ENCODE data around the gene NUDT14.

NUDT14 gene

DNA sequence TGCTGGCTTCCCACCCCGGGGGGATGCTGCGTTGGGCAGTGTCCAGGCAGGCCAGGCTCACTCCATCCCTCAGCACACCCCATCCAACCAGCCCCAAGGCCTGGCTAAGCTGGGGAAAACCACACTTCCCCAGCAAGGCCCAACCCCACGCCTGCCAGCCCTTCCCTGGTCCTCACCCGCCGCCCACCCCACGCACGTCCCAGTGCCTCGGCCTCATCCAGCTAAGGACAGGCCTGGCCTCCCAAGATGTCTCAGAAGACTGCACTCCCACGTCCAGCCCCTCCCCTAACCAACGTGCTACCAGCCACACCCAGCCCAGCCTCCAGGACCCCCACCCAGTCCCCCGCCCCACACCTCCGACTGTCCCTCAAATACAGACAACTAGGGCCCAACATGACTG is 22.3 kb downstream of the NUDT14 start:
- DNase-seq (ENCODE audit: low read depth), result no peak

DNA sequence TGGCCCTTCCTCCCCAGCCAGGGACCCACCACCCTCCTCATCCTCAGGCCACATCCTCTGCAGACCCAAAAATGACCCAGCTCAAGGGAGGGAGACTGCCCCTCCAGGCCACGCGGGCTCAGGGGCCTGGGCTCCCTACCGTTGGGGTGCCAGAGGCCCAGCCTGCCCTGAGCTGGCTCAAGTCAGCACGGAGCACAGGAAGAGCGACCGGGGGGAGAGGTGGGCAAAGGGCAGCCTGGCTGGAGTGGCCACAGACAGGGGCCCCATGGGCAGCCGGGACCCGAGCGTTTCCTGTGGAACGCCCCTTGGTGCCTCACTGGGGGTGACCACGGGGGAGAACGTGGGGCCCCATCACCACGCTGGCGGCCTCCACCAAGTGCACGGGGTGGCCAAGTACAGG is 23.2 kb downstream of the NUDT14 start:
- no peak for DNase-seq (ENCODE audit: low read depth)

DNA sequence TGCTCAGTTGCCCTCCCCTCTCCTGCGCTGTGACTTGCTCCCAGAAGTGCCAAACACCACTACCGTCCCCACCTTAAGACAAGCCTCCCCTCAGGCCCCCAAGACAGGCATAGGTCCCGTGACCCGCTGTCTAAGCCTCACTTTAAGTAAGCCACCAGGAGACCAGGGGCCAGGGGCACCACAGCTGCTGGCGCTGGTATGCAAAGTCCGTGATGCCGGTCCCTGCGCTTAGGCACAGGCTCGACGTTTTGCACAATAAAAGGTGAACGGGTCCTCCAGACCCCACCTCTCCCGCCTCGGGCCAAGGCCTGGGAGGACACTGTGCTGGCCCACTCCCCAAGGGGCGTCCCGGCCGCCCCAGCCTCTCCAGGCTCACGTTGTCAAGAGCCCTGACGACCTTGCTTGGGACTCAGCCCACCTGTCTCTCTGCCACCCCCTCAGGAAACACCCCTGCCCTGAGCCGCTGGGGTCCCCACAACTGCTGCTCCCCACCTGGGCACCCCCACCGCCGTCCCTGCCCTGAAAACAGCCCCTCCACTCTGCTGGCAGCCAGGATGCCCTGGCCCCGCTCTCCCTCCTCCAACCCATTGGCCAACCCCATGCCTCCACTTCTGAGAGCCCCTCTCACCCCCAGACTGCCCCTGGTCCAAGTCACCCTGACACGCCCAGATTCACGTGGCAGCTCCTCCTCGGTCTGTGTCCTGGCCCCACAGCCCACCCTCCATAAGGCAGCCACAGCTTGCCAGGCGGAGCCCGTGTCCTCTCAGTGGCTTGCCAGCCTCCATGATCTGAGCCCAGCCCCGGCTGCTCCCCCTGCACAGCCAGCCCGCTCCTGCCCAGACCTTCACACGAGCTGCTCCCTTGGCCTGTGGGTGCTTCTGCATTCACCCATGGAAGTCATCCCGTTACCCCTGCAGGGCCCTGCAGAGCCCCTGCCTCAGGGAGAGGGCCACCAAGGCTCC is 24.4 kb downstream of the NUDT14 start:
- no peak for DNase-seq (ENCODE audit: low read depth)

DNA sequence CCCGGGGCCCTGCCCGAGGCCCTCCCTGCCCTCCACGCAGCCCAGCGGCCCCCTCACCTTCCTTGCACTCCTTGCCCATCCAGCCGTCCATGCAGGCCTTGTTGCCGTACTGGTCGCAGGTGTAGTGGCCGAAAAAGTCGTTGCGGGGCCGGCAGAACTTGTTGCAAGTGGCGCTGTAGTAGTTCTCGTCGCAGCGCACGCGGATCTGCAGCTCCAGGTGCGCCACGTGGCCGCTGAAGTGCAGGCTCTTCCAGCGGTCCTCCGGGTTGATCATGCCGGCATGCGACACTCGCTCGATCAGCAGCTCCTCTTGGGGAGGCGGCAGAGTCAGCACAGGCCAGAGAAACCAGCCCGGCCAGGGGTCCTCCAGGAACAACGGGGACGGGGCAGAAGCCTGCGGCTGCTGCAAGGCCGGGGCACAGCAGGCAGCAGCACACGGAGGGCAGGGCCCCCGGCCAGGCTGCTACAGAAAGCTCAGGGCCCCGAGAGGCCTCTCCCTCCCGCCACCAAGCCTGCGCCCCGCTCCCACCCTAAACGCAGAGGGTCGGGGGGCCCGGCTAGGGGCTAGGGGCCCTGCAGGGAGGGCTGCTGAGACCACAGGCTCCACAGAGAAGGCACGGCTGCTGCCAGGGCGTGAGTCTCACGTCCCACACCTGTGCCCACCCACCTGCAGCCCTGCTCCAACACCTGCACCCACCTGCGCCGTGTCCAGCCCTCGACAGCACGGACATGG is 25.3 kb downstream of the NUDT14 start:
- no peak for DNase-seq (ENCODE audit: low read depth)

DNA sequence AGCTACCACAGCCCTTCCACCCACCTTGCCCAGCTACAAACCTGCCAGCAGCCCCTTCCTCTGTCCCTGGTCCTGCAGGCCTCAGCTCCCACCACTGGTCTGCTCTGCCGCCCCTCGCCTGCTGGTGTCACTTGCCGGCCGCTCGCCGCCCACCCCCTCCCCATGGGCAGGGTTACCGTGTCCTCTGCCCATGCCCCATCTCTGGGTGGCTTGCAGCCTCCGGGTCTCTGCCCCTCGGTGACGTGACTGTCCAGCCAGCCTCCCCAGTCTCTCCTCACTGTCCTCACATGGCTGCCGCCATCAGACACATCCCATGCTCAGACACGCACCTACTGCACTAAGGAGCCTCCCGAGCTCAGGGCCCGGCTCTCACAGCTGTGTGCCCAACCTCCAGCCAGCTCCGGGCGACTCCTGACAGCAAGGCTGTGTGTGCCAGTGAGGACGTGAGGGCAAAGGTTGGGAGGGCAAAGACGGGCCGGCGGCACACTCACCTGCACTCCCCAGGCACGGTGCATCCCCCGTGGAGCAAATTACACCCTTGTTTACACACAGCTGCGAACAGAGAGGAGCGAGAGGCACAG is 26.0 kb downstream of the NUDT14 start:
- no peak for DNase-seq (ENCODE audit: low read depth)

DNA sequence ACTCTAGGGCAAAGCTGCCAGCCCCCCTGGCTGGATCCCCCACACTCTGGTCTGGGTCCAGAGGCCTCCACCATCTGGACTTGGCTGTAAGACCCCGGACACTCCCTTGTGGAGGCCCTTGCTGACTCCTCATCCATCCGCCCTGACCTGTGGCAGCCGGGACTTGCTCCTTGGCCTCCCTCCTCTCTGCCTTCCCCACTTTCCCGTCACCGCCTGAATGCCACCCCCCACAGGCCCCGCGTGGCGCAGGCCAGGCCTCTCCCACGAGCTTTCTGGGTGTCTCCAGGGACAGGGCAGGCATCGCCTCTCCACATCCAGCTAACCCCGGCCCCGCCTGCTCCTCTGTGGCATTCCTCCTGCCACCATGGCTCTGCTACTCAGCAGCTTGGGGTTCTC is 26.6 kb downstream of the NUDT14 start:
- no peak for DNase-seq (ENCODE audit: low read depth)

DNA sequence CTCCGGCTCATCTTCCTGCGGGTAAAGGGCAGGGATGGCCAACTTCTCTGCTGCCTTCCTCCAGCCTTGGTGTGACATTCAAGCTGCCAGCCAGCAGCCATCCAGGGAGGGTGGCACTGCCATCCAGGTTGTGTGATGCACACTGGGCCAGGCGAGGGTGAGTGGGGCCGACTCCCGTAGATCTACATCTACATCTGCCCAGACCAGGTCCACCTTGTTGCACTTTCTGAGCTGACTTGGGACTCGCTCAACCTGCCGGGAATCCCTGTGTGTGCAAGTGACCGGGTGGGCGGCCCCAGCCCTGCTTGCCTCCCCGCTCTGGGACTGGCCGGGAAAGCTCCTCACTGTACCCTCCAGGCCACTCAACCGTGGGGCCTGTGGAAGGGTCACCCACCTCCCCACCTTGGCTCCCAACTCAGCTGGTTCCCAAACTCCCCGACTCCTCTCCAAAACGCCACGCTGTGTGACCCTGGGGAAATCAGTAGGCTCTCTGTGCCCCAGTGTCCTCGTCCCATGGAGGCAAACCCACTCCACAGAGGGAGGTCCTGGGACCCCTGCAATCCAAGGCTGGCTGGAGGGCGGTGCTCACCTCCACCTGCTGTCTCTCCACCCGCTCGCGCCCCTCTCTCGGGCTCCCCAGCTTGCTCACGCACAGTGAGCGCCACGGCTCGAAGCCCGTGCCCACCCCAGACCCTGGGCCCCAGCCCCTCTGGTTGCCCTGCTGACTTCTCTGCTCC is 27.2 kb downstream of the NUDT14 start:
- no peak for DNase-seq (ENCODE audit: low read depth)

DNA sequence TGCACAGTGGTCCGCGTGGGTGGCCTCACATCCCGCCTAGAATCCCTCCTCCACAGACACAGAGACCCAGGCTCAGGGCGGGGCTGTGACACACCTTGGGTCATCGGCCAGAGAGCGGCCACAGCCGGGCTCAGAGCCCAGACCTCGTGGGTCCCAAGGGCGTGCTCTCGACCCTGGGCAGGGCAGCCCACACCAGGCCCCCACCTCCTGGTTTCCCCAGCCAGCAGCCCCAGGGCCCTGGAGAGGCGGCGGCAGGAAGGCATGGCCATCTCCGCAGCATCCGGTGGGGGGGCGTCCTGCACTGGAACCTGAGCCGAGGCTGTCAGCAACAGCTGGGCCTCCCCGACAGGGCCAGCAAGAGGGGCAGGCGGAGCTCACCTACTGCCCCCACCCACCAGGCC is 27.8 kb downstream of the NUDT14 start:
- no peak for DNase-seq (ENCODE audit: low read depth)

DNA sequence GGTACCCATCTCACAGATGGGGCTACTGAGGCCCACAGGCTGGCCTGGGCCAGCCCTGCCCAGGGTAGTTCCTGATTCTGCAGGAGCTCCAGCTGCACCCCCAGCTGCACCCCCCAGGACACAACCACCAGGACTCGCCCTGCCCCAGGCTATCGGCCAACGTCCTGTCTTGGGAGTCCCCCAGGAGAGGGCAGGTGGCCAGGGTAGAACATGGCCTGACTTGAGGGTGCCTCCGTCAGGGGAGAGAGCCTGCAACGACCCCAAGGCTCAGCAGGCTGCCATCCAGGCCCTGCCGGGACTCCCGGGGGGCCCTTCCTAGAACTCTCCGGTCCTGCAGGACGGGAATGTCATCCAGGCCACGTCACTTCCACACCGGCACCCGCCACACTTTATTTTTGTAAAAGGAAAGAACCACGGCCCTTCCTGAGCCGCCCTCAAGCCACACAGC is 28.3 kb downstream of the NUDT14 start:
- DNase-seq (ENCODE audit: low read depth), result no peak

DNA sequence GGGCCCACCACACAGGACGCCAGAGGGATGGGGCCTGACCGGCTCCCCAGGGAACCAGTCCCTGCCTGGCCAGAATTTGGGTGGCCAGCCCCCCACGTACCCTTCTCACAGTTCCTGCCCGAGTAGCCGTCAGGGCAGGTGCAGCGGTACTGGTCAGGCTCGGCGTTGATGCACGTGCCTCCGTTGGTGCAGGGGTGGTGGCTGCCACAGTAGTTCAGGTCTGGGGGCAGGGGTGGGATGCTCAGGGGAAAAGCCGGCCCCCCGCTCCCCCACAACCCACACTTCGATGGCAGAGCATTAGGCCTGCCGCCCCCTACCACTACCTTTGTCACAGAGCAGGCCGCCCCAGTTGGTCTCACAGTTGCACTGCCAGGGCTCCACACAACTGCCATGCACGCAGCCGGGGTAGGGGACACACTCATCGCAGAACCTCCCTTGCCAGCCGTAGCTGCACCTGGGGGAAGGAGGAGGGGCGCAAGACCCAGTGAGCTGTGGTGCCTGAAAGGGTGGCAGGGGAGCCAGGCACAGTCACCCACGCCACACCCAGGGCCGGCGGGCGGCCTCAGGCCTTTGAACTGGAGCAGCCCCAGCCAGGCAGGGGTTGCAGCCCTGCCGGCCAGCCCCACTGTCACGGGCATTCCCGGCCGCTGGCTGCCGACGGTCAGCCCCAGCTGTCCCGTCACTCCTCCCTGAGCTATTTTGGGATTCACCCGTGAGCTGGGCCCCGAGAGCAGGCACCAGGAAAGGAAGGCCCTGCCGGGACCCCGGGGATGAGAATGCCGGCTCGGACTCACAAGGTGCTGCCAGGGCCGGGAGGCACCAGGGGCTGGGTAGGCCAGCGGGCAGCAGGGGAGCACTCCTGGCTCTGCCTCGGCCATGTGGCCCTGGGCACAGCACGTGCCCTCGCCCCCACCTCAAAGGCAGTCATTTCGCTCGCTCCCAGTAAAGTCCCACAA is 29.0 kb downstream of the NUDT14 start:
- DNase-seq (ENCODE audit: low read depth), result no peak

DNA sequence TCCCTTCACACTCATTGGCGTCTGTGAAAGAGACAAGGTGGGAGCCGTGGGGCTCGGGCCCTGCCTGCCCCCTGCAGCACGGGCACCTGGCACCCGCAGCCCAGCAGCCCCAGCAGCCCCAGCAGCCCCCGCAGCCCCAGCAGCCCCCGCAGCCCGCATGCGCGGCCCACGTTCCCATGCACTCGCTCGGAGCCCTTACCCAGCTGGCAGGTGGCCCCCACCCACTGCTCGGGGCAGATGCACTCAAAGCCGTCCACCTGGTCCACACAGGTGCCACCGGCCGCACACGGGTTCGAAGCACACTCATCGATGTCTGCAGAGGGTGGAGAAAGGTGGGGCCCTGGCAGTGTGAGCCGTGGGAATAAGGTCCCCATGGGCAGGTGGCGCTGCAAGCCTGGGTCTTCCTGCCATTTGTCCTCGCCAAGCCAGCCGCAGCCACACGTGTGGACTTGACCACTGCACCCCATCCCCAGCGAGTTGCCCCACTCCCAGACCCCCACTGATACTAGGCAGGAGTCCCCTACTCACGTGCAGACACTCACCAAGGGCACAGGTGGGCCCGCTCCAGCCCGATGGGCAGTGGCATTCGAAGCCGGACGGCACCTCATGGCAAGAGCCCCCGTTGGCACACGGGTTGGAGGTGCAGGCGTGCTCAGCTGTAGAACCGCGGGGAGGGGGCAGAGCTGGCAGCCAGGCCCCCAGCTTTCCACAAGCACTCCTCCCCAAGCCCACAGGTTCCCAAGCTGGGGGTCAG is 29.9 kb downstream of the NUDT14 start:
- no peak for DNase-seq (ENCODE audit: low read depth)

DNA sequence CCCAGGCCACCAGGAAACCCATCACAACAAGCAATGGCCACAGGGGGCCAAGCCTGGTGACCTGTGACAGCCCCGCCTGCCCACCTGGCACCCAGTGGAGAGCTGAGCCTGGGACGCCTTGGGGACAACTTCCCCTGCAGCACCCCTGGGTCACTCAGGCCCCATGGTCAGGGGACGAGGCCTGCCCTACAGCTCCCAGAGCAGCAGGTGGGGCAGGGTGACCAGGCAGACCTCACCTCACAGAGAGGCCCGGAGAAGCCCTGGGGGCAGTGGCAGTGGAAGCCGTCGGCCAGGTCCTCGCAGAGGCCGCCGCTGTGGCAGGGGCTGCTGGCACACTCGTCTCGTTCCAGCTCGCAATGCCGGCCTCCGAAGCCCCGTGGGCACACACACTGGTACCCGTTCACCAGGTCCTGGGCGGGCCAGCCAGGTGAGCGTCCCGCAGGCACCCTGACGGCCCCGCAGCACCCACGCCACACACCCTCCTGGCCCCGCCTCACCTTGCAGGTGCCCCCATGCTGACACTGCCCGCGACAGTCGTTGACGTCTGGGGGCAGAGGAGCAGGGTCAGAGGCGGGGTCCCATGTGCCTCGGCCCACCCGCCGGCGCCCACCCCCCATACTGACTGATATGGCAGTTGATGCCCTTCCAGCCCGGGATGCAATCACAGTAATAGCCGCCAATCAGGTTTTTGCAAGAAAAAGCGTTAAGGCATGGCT is 30.6 kb downstream of the NUDT14 start:
- no peak for DNase-seq (ENCODE audit: low read depth)

DNA sequence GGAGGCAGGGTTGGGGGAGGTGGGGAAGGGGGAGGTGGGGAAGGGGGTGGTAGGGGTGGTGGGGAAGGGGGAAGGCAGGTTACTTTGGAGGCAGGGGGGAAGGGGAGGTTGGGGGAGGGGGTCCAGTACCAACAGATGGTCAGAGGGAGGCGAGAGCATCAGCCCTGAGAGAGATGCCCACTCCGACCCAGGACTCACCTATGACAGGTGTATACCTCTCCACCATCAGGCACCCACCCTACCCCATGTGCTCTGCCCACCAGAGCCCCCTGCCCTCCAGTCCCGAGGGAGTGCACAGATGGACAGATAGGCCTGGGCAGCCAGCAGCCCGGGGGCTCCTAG is 31.1 kb downstream of the NUDT14 start:
- DNase-seq (ENCODE audit: low read depth), result no peak

DNA sequence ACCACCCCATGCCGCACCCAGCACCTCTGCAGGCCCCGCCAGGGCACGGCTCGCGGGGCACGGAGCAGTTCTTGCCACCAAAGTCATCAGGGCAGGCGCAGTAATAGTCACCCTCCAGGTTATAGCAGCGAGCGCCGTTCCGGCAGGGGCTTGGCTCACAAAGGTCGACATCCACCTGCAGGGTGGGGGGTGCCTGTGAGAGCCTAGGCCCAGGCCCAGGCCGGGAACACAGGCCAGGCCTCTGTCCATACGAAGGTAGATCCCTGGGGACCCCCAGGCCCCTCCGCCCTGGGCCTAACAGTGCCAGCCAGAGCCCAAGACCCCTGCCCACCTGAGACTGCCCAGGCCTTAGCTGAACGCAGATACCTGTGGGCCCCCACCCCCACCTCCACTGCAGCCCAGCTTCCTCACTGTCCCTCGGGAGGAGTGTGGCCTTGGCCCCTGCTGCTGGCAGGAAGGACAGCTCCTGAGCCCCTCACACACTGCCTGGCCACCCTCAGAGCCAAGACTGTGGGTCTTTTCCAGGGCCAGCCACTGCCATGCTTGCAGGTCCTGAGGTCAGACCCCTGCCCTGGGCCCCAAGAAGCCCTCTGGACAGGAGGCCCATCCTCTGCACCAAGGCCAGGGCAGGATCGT is 31.8 kb downstream of the NUDT14 start:
- DNase-seq (ENCODE audit: low read depth), result no peak

DNA sequence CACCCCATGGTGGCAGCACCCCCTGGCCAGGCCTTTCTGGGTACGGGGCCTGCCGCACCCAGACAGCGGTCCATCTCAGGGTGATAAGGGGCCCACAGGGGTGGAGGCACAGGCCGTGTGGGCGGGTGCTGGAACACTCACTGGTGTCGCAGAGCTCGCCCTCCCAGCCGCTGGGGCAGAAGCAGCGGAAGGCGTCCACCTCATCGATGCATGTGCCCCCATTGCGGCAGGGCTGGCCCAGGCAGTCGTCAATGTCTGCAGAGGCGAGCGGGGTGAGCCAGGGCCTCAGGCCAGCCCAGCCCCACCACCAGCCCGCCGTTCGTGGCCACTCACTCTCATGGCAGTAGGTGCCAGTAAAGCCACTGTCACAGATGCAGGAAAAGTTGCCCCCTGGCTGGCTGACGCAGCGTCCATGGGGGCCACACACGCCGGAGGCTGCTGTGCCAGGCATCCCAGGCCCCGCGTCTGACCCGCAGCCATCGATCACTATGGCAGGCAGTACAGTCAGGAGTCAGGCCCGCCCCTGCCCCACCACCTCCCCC is 32.4 kb downstream of the NUDT14 start:
- no peak for DNase-seq (ENCODE audit: low read depth)

DNA sequence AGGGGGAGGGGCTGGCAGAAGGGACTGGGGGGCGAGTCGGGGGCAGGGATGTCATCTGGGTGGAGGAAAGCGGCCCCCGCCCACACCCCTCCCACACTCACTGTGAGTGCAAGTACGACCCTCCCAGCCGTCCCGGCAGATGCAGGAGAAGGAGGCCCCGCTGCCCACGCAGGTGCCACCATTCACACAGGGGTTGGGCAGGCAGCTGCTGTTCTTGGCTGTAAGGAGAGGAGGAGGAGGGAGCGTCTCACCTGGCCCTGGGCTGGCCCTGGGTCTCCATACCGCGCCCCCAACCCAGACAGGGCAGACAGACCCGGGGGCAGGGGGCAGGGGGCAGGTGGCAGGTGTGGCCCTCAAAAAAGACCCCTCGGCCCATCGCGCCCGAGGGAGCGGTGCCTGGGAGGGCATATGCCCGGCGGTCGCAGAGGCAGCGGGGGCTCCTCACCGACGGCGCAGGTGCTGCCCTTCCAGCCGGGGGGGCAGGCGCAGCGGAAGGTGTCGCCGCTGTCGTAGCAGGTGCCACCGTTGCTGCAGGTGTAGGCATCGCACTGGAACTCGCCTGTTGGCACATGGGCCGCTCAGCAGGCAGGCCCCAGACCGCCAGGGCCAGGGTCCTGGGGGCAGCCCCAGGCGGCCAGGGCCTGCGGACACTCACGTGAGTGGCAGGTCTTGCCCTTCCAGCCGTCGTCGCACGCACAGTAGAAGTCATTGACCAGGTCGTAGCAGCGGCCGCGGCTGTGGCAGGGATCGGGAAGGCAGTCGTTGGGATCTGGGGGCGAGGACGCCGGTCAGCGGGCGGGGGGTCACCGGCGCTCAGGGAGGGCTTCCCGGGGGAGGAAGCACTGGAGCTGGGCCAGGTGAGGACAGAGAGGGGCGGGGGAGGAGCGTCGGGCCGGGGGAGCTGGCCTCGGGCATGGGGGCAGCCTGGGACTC is 33.2 kb downstream of the NUDT14 start:
- DNase-seq (ENCODE audit: low read depth), result no peak

DNA sequence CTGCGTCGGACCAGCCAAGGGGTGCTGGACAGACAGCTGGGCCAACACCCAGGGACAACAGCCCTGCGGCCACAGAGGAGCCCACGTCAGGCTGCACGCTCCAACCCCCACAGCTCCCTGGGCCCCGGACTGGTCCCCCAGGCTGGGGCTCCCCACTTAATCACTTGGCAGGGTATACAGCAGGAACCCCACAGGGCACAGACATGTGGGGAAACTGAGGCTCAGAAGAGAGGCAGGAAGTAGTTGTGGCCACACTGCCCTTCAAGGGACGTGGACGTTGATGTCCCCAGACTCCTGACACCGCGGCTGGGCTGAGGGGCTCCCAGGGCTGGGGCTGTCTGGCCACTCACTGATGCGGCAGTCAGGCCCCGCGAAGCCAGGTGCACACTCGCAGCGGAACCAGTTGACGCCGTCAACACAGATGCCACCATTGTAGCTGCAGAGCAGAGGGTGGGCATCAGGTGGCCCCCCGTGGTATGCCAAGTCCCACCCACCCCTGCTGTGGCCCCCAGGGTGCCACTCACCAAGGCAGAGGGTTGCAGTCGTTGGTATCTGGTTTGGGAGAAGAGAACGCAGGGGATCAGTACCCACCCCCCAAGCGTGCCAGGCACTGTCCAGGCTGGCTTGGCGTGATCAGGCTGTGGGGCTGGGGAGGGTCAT is 34.0 kb downstream of the NUDT14 start:
- no peak for DNase-seq (ENCODE audit: low read depth)

Measured in activated T-cell treated with anti-CD3 and anti-CD28 coated beads for 1 hour (primary cell).